Smooth muscle cell (in vitro differentiated cells): Measurements from ENCODE around the gene CDYL. TPM values are rescaled to one million over a fixed set of nuclear protein-coding genes. Genes with fewer than 3 reads are reported as not detected.
A peak's percentile ranks its signal among the peaks of the same experiment; 100 is the strongest.
"Not testable (repeated sequence)": the region's sequence is repeated elsewhere in the genome, so short reads cannot be mapped to it uniquely, and the experiment has no call there.

ENCODE experiments used
- DNase-seq: peaks from one replicate; lab custom pipeline; 2025; ENCODE audit not compliant: unreplicated experiment; lab: John Stamatoyannopoulos, UW
- H2AFZ ChIP-seq: fragments of 200-600 bp; sonication (generic); 2 replicates; pipeline ENCODE4 v1.6.0; 2016; ENCODE audit warnings: antibody characterized with exemption, low read depth, mild to moderate bottlenecking
- H3F3A ChIP-seq: fragments of 200-600 bp; sonication (generic); 2 replicates; pipeline ENCODE4 v1.6.0; 2017; ENCODE audit warnings: antibody characterized with exemption, low read depth
- H3K27ac ChIP-seq: fragments of 200-600 bp; sonication (generic); 2 replicates; pipeline ENCODE4 v1.5.1; 2016; ENCODE audit warnings: low read depth, mild to moderate bottlenecking
- H3K27me3 ChIP-seq: fragments of 200-600 bp; sonication (generic); 2 replicates; pipeline ENCODE4 v1.6.1; 2016; ENCODE audit warnings: low read depth, mild to moderate bottlenecking
- H3K36me3 ChIP-seq: fragments of 200-600 bp; sonication (generic); 2 replicates; pipeline ENCODE4 v1.5.1; 2016; ENCODE audit warnings: low read depth
- H3K4me1 ChIP-seq: fragments of 200-600 bp; sonication (generic); 2 replicates; pipeline ENCODE4 v1.5.1; 2016; ENCODE audit warnings: low read depth
- H3K4me2 ChIP-seq: fragments of 200-600 bp; sonication (generic); 2 replicates; pipeline ENCODE4 v1.6.0; 2016; ENCODE audit warnings: mild to moderate bottlenecking
- H3K4me3 ChIP-seq: fragments of 200-600 bp; sonication (generic); 2 replicates; pipeline ENCODE4 v1.5.1; 2016; ENCODE audit warnings: mild to moderate bottlenecking
- H3K79me2 ChIP-seq: fragments of 200-600 bp; sonication (generic); 2 replicates; pipeline ENCODE4 v1.6.0; 2016; ENCODE audit warnings: low read depth, mild to moderate bottlenecking
- H3K9ac ChIP-seq: fragments of 200-600 bp; sonication (generic); 2 replicates; pipeline ENCODE4 v1.6.0; 2016; ENCODE audit warnings: low read depth
- H3K9me3 ChIP-seq: fragments of 200-600 bp; sonication (generic); replicated peaks from 2 replicates; pipeline ENCODE4 v1.5.1; 2016; ENCODE audit warnings: low read depth
- H4K20me1 ChIP-seq: fragments of 200-600 bp; sonication (generic); 2 replicates; pipeline ENCODE4 v1.6.0; 2016; ENCODE audit warnings: low read depth
- CTCF ChIP-seq: fragments of 200-600 bp; sonication (generic); IDR thresholded peaks from 2 replicates; pipeline ENCODE4 v1.5.1; 2017; ENCODE audit warnings: borderline replicate concordance, mild to moderate bottlenecking, antibody characterized with exemption; ENCODE audit not compliant: insufficient read depth, poor library complexity, severe bottlenecking
- WGBS: methylation state at CpG from one replicate; pipeline ENCODE4 v1.1.7; 2016; ENCODE audit warnings: low lambda C conversion rate; 5-methylcytosine and 5-hydroxymethylcytosine counted together
- polyA plus RNA-seq: library from polyadenylated mRNA; unstranded; fragments of >200 nt; fragmentation: Nextera tagmentation; extraction: Ambion mirVana; gene quantifications from 2 replicates; pipeline ENCODE4 v1.2.1, GENCODE V29; 2016
- total RNA-seq: library from RNA; depleted of rRNA; stranded (reverse); fragments of >200 nt; gene quantifications from 2 replicates; pipeline ENCODE4 v1.2.3, GENCODE V29; 2014

Gene CDYL
- total and polyA plus RNA-seq, 2 experiments from 2014 or later: 28.7 to 34.5 TPM

- no peak overlapping the region for H3K4me2 ChIP-seq
- no peak overlapping the region for H3K9ac ChIP-seq
- H3K36me3 ChIP-seq: no peaks in the 10 kb centered on the region
- no peak for TF ChIP-seq CTCF
- peaks cover 99% of the 10 kb centered on the region for H4K20me1 ChIP-seq
- H3K27ac ChIP-seq: peak overlapping the region; percentile 57
- H3F3A ChIP-seq: peaks cover 10% of the 10 kb centered on the region
- no peaks in the 10 kb centered on the region for H3K27me3 ChIP-seq
- H3K4me3 ChIP-seq: no peak overlapping the region
- H2AFZ ChIP-seq: no peak overlapping the region
- no peak for DNase-seq
- H3K79me2 ChIP-seq: peaks cover 90% of the 10 kb centered on the region
- WGBS: 94% methylated on average over 8 of the region's 8 CpGs
- H3K4me1 ChIP-seq: no peaks in the 10 kb centered on the region
- H3K9me3 ChIP-seq: no peaks in the 10 kb centered on the region
These were observed 82.2 kb downstream of the CDYL start for GRCh38 chr6:4858194-4859015.

- Histone ChIP-seq H3K4me1 (no peaks in the 10 kb centered on the region), H3K36me3 (no peaks in the 10 kb centered on the region), H3K79me2 (peaks cover 96% of the 10 kb centered on the region), H3K4me2 (no peak overlapping the region), H2AFZ (no peak overlapping the region), H3K27me3 (no peaks in the 10 kb centered on the region), H4K20me1 (peaks cover 97% of the 10 kb centered on the region), H3K4me3 (no peak overlapping the region), H3K9ac (no peak overlapping the region), H3K27ac (no peak overlapping the region), H3K9me3 (no peaks in the 10 kb centered on the region), H3F3A (peaks cover 10% of the 10 kb centered on the region)
- DNase-seq: no peak
- TF ChIP-seq CTCF: no peak
- WGBS: 100% methylated on average over 2 of the region's 2 CpGs
These were observed 84.2 kb downstream of the CDYL start for GRCh38 chr6:4860387-4860786.

- no peak for TF ChIP-seq CTCF
- H3K36me3 ChIP-seq: no peaks in the 10 kb centered on the region
- H2AFZ ChIP-seq: no peak overlapping the region
- peaks cover 96% of the 10 kb centered on the region for H3K79me2 ChIP-seq
- no peaks in the 10 kb centered on the region for H3K27me3 ChIP-seq
- H4K20me1 ChIP-seq: peaks cover 95% of the 10 kb centered on the region
- 84% methylated on average over 3 of the region's 3 CpGs for WGBS
- H3K4me2 ChIP-seq: peak overlapping the region; percentile 2
- peaks cover 10% of the 10 kb centered on the region for H3F3A ChIP-seq
- H3K9ac ChIP-seq: no peak overlapping the region
- peak overlapping the region; percentile 30 for H3K27ac ChIP-seq
- H3K4me1 ChIP-seq: no peaks in the 10 kb centered on the region
- no peaks in the 10 kb centered on the region for H3K9me3 ChIP-seq
- H3K4me3 ChIP-seq: no peak overlapping the region
- DNase-seq: no peak
These were observed 85.4 kb downstream of the CDYL start for GRCh38 chr6:4861564-4861963.

GRCh38 chr6:4864519-4864918 is 88.3 kb downstream of the CDYL start:
- no peaks in the 10 kb centered on the region for H3F3A ChIP-seq
- no peak overlapping the region for H2AFZ ChIP-seq
- peaks cover 94% of the 10 kb centered on the region for H4K20me1 ChIP-seq
- no peak overlapping the region for H3K4me3 ChIP-seq
- TF ChIP-seq CTCF: no peak
- no peaks in the 10 kb centered on the region for H3K36me3 ChIP-seq
- no peaks in the 10 kb centered on the region for H3K4me1 ChIP-seq
- H3K27ac ChIP-seq: peak overlapping the region; percentile 47
- H3K9me3 ChIP-seq: no peaks in the 10 kb centered on the region
- no peak overlapping the region for H3K9ac ChIP-seq
- WGBS: 95% methylated on average over 3 of the region's 3 CpGs
- H3K4me2 ChIP-seq: no peak overlapping the region
- peaks cover 98% of the 10 kb centered on the region for H3K79me2 ChIP-seq
- DNase-seq: no peak
- no peaks in the 10 kb centered on the region for H3K27me3 ChIP-seq

GRCh38 chr6:4865006-4865405 is 88.8 kb downstream of the CDYL start:
- WGBS: 83% methylated on average over 4 of the region's 4 CpGs
- not testable (repeated sequence) for H3K36me3 ChIP-seq, H3K27me3 ChIP-seq, H3K9me3 ChIP-seq, H2AFZ ChIP-seq, H3K9ac ChIP-seq, H3F3A ChIP-seq, H3K4me1 ChIP-seq, DNase-seq, H3K4me2 ChIP-seq, H3K4me3 ChIP-seq
- H3K79me2 ChIP-seq: peaks cover 100% of the 10 kb centered on the region
- peaks cover 94% of the 10 kb centered on the region for H4K20me1 ChIP-seq
- H3K27ac ChIP-seq: peak overlapping the region; percentile 48
